ENCODE measurements around the gene DOCK2. TPM values are rescaled to one million over a fixed set of nuclear protein-coding genes. Genes with fewer than 3 reads are reported as not detected.

The DOCK2 gene
- total RNA-seq, 2 experiments from 2014 or later = 161 to 205 TPM

DNA sequence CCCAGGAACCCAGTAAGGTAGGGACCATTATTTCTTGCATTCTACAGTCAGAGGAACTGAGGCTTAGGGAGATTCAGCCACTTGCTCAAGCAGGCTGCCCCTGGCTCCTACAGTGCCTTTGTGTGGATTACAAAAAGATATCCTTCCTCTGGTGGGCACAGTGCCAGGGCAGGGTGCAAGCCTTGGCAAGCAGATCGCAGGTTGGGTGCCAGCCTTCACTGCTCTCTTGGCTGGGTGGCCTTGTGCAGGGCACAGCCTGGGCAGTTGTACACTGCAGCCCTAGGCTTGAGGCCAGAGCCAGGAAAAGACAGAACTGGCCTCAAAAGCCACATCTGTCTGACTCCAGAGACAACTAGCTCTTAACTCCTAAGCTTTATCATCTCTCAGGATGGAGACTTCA, 15.0 kb downstream of the DOCK2 start:
- Histone ChIP-seq H3K9me3 (ENCODE audit: low read length) (no peaks in the 10 kb centered on the region), H4K20me1 (ENCODE audit: insufficient read depth, low read length) (peaks cover 24% of the 10 kb centered on the region; the same call in 1 of the 2 replicates), H3K27ac (ENCODE audit: low read depth, low read length, poor library complexity, severe bottlenecking) (no peak overlapping the region), H3K4me3 (ENCODE audit: low read depth, low read length, poor library complexity, severe bottlenecking) (no peak overlapping the region), H2AFZ (ENCODE audit: low read length) (no peak overlapping the region), H3K4me2 (ENCODE audit: low read length) (no peak overlapping the region), H3K79me2 (ENCODE audit: insufficient read depth, low read depth, low read length) (peaks cover 71% of the 10 kb centered on the region), H3K9me2 (ENCODE audit: insufficient read depth, low read length) (no peaks in the 10 kb centered on the region), H3K4me1 (ENCODE audit: insufficient read depth, low read length, poor library complexity, severe bottlenecking) (peaks cover 44% of the 10 kb centered on the region), H3K36me3 (ENCODE audit: insufficient read depth, low read length) (peaks cover 90% of the 10 kb centered on the region)
- ChIA-PET POLR2A (no interaction called here), CTCF (ENCODE audit: unreplicated experiment) (no interaction called here)
- DNase-seq (ENCODE audit: low spot score) = no peak
- TF ChIP-seq, protein P1, sequence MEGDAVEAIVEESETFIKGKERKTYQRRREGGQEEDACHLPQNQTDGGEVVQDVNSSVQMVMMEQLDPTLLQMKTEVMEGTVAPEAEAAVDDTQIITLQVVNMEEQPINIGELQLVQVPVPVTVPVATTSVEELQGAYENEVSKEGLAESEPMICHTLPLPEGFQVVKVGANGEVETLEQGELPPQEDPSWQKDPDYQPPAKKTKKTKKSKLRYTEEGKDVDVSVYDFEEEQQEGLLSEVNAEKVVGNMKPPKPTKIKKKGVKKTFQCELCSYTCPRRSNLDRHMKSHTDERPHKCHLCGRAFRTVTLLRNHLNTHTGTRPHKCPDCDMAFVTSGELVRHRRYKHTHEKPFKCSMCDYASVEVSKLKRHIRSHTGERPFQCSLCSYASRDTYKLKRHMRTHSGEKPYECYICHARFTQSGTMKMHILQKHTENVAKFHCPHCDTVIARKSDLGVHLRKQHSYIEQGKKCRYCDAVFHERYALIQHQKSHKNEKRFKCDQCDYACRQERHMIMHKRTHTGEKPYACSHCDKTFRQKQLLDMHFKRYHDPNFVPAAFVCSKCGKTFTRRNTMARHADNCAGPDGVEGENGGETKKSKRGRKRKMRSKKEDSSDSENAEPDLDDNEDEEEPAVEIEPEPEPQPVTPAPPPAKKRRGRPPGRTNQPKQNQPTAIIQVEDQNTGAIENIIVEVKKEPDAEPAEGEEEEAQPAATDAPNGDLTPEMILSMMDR (conservative IDR thresholded peaks at IDR 0.05; ENCODE audit: low read length) = no peak
- TF ChIP-seq EZH2phosphoT487 (IDR thresholded peaks at IDR 0.05; ENCODE audit: borderline replicate concordance, low read depth, low read length) = no peak
- intact Hi-C loops (cut with micrococcal nuclease; ENCODE audit: unreplicated experiment) = no loop called here
- BruUV-seq (replicated peaks) = no TSS peak

DNA sequence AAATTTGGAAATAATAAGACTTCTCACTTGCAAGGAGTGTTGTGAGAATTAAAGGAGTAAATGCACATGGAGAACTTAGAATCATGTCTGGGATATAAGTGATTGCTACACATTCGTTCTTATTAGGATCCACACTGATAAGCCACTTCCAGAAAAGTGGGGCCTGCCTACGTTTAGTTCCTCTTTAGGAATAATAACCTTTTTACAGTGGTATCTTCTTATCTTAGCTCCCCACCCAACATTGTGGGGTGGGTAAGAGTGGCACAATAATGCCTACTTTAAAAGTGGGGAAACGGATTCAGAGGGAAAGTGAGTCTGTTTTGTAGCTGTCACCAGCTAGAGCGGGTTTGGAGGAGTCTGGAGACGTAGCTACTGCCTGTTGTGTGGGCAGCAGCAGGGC, 16.0 kb downstream of the DOCK2 start:
- Histone ChIP-seq H3K79me2 (ENCODE audit: insufficient read depth, low read depth, low read length) (peaks cover 71% of the 10 kb centered on the region), H3K4me2 (ENCODE audit: low read length) (no peak overlapping the region), H4K20me1 (ENCODE audit: insufficient read depth, low read length) (peaks cover 20% of the 10 kb centered on the region), H3K36me3 (ENCODE audit: insufficient read depth, low read length) (peaks cover 89% of the 10 kb centered on the region), H3K27ac (ENCODE audit: low read depth, low read length, poor library complexity, severe bottlenecking) (no peak overlapping the region), H3K4me3 (ENCODE audit: low read depth, low read length, poor library complexity, severe bottlenecking) (no peak overlapping the region), H2AFZ (ENCODE audit: low read length) (no peak overlapping the region), H3K9me3 (ENCODE audit: low read length) (no peaks in the 10 kb centered on the region), H3K4me1 (ENCODE audit: insufficient read depth, low read length, poor library complexity, severe bottlenecking) (peaks cover 33% of the 10 kb centered on the region), H3K9me2 (ENCODE audit: insufficient read depth, low read length) (no peaks in the 10 kb centered on the region)
- intact Hi-C loops (cut with micrococcal nuclease; ENCODE audit: unreplicated experiment) = no loop called here
- no peak for DNase-seq (ENCODE audit: low spot score)
- TF ChIP-seq EZH2phosphoT487 (IDR thresholded peaks at IDR 0.05; ENCODE audit: borderline replicate concordance, low read depth, low read length) = no peak
- TF ChIP-seq, protein P1 (conservative IDR thresholded peaks at IDR 0.05; ENCODE audit: low read length) = no peak
- no TSS peak for BruUV-seq (replicated peaks)
- ChIA-PET CTCF (ENCODE audit: unreplicated experiment) (no interaction called here), POLR2A (no interaction called here)

DNA sequence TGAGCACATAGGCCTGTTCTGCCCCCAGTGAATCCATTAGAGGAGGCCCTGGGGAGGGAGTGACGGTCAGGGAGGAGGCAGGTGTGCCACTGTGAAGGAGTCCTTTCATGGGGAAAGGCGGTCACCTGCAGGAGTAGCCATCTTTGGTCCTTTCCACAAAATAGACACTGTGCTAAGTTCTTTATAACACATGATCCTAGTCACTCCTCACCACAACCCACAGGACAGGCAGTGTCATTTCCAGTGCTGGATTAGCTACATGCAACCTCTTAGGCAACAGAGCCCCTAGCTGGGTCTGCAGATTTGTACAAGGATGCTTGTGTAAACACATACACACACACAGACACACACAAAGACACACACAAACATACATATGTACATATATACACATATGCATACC, 18.3 kb downstream of the DOCK2 start:
- Histone ChIP-seq H4K20me1 (ENCODE audit: insufficient read depth, low read length) (peaks cover 18% of the 10 kb centered on the region), H3K4me1 (ENCODE audit: insufficient read depth, low read length, poor library complexity, severe bottlenecking) (peaks cover 16% of the 10 kb centered on the region), H3K4me2 (ENCODE audit: low read length) (no peak overlapping the region), H3K4me3 (ENCODE audit: low read depth, low read length, poor library complexity, severe bottlenecking) (no peak overlapping the region), H3K79me2 (ENCODE audit: insufficient read depth, low read depth, low read length) (peaks cover 58% of the 10 kb centered on the region), H3K9me2 (ENCODE audit: insufficient read depth, low read length) (no peaks in the 10 kb centered on the region), H2AFZ (ENCODE audit: low read length) (no peak overlapping the region), H3K9me3 (ENCODE audit: low read length) (no peaks in the 10 kb centered on the region), H3K36me3 (ENCODE audit: insufficient read depth, low read length) (peaks cover 86% of the 10 kb centered on the region), H3K27ac (ENCODE audit: low read depth, low read length, poor library complexity, severe bottlenecking) (no peak overlapping the region)
- DNase-seq (ENCODE audit: low spot score) = no peak
- no TSS peak for BruUV-seq (replicated peaks)
- ChIA-PET CTCF (ENCODE audit: unreplicated experiment) (no interaction called here), POLR2A (no interaction called here)
- intact Hi-C loops (cut with micrococcal nuclease; ENCODE audit: unreplicated experiment) = no loop called here
- no peak for TF ChIP-seq EZH2phosphoT487 (IDR thresholded peaks at IDR 0.05; ENCODE audit: borderline replicate concordance, low read depth, low read length)
- TF ChIP-seq, protein P1 (conservative IDR thresholded peaks at IDR 0.05; ENCODE audit: low read length) = no peak

All from OCI-LY7 (cell line).